NCI-H345 treated with DMSO at 0.1 percent for 48 hours (cell line): Measurements from ENCODE around the gene LSM4.

Source experiments
- DNase-seq: peaks from one replicate; lab custom pipeline; 2025; ENCODE audit not compliant: unreplicated experiment; lab: John Stamatoyannopoulos, UW

LSM4 gene

DNA sequence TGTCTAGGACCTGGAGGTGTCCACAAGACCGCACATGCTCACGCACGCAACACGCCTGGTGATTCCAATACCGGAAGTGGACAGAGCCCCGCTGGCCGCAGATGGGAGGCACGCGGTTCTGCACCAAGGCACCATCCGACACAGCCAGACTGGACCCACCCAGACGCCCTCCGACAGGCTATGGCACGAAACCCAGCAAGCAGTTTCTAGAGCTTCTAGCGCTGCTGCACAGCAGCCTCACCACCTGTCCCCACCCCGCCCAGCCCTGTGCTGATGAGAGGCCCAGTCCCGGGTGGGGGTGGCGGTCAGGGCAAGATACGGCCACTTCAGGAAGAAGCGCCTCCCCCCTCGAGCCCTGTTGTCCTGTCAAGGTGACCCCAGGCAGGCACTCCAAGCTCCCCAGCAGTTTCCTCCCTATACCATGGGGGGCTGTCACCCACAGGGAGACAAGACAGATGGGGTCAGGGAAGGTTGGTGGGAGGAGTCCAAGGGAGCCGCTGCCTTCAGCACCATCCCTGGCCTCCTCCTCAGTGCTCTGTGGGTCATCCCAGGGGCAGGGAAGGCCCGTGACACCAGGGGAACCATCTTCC, 11.3 kb downstream of the LSM4 start:
- DNase-seq: no peak

GRCh38 chr19:18310966-18311365, 11.9 kb downstream of the LSM4 start:
- DNase-seq: no peak

DNA sequence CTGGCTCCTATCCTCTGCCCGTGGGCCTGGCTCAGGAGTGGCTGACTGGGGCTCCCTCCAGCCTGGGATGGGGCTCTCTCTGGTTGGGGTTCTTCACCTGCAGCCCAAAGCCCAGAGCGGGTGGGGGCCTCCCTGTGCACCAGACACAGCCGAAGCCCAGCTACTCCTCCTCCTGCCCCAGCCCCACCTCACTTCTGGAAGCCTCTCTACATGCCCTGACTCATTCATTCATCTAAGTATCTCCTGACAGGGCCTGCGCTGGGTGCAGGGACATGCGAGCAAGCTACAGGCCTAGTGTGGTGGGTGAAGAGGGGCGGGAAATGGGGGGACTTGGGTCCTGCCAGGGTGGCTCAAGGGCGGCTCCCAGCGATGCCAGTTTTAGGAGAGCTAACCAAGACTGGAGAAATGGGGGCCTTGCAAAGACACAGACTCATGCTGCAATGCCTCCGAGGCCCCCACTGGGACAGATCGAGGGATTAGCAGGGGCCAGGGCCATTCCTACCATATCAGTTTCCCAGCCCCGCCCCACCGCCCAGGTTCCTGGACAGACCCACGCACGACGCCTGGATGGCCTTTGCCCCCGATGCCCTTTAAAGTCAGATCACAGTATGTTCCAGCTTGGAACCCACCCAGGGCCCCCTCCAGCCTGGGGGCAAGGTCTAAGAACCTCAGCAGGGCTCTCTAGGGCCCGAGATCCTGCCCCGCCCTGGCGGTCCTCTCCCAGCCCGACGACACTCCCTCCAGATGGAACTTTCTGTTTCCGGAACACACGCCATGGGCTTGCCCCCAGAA, 12.6 kb downstream of the LSM4 start:
- DNase-seq: no peak

DNA sequence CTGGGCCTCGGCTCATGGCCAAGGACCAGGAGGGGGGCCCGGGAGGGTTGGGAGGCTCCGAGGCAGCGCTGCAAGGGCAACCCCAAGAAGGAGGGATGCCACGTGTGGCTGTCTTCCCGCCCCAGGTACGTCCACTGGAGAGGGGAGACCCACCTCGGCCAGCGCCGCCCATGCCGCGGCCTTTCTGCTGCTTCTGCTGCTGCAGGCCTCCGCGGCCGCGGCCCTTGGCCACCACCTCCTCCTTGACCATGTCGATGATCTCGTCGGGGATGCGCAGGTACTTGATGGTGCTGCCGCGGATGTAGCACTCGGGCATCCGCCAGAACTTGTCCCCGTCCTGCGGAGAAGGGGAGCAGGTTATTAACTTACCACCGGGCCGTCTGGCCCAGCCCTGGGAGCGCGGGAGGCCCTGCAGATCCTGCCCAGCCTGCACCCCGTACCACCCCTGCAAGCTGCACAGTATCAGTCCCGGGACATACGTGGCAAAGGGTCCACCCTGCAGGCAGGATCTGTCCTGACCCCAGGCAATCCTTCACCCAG, 13.3 kb downstream of the LSM4 start:
- DNase-seq: no peak

- no peak for DNase-seq
Observed at GRCh38 chr19:18308948-18309325, 13.9 kb downstream of the LSM4 start.

DNA sequence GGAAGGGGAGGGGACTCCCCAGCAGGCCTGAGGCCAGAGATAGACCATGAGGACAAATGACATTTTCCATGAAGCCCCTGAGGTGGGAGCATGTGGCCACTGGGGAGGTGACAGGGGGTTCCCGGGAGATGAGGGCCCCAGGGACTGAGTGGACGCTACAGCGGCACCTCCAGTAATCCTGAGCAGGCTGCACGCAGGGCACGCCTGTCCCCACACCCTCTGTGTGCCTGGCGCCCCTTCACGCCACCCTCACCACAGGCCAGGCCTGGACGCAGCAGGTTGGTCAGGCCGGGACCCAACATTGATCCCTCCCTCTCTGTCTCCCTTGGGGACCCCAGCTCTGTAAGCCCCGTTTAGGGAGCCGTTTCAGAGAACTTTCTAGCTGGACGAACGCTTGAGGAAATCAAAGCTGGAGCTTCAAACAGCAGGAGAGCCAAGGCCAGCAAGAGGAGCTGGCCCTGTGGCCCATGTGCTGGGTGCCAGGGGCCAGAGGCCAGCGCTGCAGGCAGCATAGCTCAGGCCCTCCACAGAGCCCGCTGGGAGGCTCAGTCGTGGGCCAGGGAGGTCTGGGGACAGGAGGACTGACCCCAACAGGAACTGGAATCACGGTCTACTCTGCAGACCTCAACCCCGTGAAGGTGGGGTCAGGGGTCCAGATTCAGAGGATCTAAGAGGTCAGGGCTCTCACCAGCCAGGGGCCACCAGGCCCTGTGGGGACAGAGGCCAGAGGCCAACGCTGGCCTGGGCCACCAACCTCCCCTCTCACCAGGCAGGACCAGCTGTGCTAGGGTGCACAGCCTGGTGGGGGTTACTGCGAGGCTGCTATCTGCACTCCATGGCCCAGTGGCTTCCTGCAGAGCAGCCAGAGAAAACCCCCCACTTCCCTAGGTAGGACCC, 14.6 kb downstream of the LSM4 start:
- DNase-seq: no peak

- no peak for DNase-seq
Observed at GRCh38 chr19:18307271-18307681, 15.6 kb downstream of the LSM4 start.

- no peak for DNase-seq
Observed at GRCh38 chr19:18306888-18307260, 16.0 kb downstream of the LSM4 start.

GRCh38 chr19:18306209-18306887, 16.5 kb downstream of the LSM4 start:
- no peak for DNase-seq

GRCh38 chr19:18304458-18305310, 18.2 kb downstream of the LSM4 start:
- no peak for DNase-seq

DNA sequence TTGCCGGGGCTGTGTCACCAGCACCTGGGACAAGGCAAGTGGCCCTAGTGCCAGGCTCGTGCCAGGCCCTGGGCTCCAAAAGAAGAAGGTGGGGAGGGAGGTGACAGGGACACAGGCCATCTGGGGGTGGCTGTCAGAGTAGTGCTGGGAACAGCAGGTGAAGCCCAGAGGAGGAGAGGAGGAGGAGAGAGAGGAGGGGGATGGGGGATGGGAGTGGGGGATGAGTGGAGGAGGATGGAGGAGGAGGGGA, 18.7 kb downstream of the LSM4 start:
- no peak for DNase-seq

DNA sequence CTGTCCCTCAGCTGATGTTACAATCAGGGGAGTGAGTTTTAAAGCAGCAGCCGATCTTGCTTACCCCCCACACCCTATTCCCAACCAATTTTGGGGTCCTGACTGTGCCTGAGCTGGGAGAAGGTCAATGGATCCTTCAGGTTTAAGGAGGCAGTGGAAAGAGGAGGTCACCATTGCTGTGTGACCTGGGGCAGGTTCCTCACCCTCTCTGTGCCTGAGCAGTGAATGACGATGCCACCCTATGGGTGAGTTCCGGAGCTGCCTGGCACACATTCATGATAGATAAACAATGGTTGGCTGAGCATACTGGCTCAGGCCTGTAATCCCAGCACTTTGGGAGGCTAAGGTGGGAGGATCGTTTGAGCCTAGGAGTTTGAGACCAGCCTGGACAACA, 21.2 kb downstream of the LSM4 start:
- no peak for DNase-seq

DNA sequence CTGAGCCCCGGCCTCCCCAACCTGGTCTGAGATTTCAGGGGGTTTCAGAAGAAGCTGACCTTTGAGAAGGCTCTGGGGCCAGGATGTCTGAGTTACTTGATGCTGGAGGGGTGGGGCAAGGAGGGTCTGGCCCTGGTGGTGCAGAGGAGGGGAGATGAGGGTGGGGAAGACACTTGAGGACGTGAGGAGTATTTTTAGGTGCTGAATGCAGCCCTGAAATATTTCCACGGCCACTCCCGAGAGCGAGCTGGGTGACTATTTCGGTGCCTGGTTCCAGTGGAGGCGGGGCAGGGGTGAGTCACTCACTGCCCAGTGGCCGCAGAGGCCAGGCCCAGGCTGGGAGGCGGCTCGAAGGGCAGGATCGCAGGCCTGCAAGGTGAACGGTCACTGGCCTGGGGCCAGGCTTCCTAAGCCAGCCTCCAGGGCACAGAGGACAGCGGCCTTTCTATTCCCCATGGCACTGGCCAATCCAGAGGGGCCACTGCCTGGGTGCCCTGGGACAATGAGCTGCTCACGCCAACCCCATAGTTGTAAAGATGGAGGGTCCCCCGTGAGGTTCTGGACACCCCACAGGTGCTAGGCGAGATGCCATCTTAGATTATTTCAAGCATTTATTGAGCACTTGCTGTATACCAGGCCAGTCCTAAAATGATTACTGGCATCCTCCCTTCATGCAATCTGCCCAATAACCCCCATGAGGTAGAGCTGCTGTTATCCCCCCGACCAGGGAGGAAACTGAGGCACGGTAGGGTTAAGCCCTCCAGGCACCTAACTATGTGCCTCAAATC, 21.8 kb downstream of the LSM4 start:
- DNase-seq: no peak

GRCh38 chr19:18299654-18300053, 23.2 kb downstream of the LSM4 start:
- DNase-seq: no peak

DNA sequence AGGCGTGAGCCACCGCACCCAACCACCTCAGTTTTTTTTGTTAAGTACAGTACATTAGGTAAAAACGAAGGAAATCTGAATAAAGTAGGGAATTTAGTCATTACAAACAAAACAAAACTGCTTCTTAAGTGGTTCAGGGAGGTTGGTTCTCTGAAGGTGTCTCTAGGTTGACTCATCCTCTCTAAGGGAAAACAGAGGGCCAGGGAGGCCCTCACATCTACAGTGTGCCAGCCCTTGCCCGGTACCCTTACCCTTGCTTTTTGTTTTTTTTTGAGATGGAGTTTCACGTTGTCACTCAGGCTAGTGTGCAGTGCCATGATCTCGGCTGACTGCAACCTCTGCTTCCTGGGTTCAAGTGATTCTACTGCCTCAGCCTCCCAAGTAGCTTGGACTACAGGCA, 24.3 kb downstream of the LSM4 start:
- no peak for DNase-seq

GRCh38 chr19:18297308-18297707, 25.6 kb downstream of the LSM4 start:
- DNase-seq: no peak

- DNase-seq: no peak
Observed at GRCh38 chr19:18295034-18295451, 27.8 kb downstream of the LSM4 start.

- DNase-seq: no peak
Observed at GRCh38 chr19:18294467-18294864, 28.4 kb downstream of the LSM4 start.

DNA sequence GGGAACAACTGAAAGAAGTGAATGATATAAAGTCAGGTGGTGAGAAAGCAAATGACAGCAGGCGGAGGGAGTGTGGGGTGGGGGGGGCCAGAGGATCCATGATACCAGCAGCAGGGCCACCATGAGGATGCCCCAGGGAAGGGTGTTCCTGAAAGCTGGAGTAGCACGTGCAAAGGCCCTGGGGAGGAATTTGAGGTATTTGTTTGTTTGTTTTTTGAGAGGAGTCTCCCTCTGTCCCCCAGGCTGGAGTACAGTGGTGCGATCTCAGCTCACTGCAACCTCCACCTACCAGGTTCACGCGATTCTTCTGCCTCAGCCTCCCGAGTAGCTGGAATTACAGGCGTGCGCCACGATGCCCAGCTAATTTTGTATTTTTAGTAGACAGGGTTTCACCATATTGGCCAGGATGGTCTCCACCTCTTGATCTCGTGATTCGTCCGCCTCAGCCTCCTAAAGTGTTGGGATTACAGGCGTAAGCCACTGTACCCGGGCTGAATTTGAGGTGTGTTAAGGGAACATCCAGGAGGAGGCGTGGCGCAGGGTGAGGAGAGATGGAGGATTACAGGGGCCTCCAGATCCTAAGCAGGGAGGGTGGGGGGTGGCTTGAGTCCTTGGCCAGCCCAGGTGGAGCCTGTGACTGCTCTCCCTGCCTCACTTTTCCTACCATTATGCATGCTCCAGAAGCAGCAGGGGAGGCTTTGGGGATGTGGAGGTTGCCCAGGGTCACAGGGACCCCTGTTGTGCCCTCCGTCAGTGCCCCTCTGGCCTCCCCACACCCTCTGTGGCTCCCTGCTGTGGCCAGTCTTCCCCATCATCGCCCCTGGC, 29.0 kb downstream of the LSM4 start:
- no peak for DNase-seq
